Amniotic epithelial cell (primary cell): ENCODE results near the gene ADGRV1.
"Not testable (repeated sequence)": the region's sequence is repeated elsewhere in the genome, so short reads cannot be mapped to it uniquely, and the experiment has no call there.

Source experiments
- DNase-seq: peaks from one replicate; pipeline ENCODE4 v3.0.0-alpha.2; 2010; ENCODE audit warnings: low read depth

The ADGRV1 gene

DNA sequence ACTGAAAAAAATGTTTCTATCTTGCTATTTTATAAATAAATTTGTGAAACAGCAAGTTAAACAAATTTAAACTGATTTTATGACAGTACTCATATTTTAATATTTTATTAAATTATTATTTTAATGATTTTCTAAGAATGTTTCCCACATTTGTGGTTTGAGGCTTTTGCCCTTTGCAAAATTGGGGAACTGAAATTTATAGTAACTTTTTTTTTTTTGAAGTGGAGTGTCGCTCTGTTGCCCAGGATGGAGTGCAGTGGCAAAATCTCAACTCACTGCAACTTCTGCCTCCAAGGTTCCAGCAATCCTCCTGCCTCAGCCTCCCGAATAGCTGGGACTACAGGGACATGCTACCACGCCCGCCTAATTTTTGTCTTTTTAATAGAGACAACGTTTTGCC, 7.2 kb upstream of the ADGRV1 start:
- no peak for DNase-seq

DNA sequence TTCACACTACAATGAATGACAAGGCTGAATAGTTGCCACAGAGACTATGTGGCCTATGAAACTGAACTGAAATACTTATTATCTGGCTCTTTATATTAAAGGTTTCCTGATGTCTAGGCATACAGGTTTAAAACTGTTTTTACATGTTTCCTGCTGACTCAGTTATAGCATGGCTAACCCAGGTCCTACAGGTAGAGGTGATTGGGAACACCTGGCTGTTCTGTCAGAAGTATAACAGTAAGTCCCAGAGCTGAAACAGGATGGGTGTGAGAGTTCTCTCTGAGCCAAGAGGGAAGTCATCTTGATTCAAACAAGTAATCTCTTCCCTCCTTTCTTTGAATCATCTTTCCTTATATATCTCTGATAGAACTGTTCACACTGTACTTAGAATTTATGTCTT, 4.9 kb upstream of the ADGRV1 start:
- DNase-seq: no peak

- DNase-seq: no peak
These were observed 4.1 kb upstream of the ADGRV1 start for GRCh38 chr5:90554358-90555006.

- no peak for DNase-seq
These were observed 2.9 kb upstream of the ADGRV1 start for GRCh38 chr5:90555666-90556065.

GRCh38 chr5:90557391-90557790, 1.2 kb upstream of the ADGRV1 start:
- no peak for DNase-seq

- no peak for DNase-seq
These were observed 726 bp upstream of the ADGRV1 start for GRCh38 chr5:90557871-90558270.

DNA sequence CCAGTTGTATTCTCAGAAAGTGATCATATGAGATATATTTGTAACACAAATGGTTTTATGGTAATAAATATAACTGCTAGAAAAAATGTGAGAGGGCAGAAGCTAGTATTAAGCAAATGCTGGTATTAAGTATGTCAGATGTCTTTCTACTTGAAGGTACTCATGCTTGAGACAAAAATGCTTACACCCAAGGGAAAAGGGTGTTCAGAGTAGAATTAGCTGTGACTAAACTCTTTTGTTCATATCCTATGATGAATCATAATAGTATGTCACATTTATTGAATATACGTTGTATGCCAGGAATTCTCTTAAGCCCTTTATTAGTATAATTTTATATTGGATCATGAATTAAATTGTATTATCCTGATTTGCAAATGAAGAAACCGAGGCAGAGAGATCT, 2.2 kb downstream of the ADGRV1 start:
- no peak for DNase-seq

GRCh38 chr5:90561766-90562165, 3.2 kb downstream of the ADGRV1 start:
- no peak for DNase-seq

GRCh38 chr5:90562341-90562740, 3.7 kb downstream of the ADGRV1 start:
- no peak for DNase-seq

- DNase-seq: no peak
These were observed 4.5 kb downstream of the ADGRV1 start for GRCh38 chr5:90563108-90563507.

DNA sequence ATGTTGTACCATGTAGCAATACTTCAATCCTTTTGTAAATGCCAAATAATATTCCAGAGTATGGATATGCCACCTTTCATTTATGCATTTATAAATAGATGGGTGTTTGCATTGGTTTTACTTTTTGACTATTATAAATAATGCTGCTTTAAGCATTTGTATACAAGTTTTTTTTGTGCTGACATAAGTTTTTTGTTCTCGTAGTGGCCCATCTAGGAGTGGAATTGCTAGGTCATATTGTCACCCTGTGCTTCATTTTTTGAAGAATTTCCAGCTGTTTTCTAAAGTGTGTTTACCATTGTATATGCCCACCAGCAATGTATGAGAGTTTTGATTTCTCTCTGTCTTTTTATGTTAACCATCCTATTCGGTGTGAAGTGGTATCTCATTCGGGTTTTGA, 6.9 kb downstream of the ADGRV1 start:
- DNase-seq: no peak

DNA sequence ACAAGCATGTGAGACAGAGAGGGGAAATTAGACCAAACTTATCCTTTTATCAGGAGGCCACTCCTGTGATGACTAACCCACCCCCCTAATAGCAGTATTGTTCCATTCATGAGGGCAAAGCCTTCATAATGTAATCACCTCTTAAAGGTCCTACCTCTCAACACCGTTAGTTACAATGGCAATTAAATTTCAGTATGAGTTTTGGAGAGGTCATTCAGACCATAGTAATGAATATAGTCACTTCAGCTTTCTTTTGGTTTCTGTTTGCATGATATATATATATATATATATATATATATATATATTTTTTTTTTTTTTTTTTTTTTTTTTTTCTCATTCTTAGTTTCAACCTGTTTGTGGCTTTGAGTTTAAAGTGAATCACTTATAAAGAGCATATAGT, 10.5 kb downstream of the ADGRV1 start:
- DNase-seq: no peak

DNA sequence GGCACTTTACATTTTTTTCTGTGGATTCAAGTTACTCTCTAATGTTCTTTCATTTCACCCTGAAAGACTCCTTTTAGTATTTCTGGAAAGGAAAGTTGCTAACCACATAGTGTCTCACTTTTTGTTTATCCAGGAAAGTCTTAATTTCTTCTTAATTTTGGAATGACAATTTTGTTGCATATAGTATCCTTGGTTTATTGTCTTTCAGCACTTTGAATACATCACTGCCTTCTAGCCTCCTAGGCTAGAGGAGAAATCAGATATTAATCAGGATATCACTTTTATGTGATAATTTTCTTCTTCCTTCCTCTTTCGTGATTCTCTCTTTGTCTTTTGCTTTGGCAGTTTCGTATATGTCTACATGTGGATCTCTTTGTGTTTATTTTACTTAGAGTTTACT, 11.4 kb downstream of the ADGRV1 start:
- DNase-seq: no peak

- DNase-seq: no peak
These were observed 12.7 kb downstream of the ADGRV1 start for GRCh38 chr5:90571147-90571773.

GRCh38 chr5:90575712-90576111, 17.1 kb downstream of the ADGRV1 start:
- DNase-seq: no peak

DNA sequence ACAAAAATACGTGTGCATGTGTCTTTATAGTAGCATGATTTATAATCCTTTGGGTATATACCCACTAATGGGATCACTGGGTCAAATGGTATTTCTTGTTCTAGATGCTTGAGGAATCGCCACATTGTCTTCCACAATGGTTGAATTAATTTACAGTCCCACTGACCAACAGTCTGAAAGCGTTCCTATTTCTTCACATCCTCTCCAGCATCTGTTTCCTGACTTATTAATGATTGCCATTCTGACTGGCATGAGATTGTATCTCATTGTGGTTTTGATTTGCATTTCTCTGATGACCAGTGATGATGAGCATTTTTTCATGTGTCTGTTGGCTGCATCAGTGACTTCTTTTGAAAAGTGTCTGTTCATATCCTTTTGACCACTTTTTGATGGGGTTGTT, 18.0 kb downstream of the ADGRV1 start:
- not testable (repeated sequence) for DNase-seq

GRCh38 chr5:90579905-90580304, 21.3 kb downstream of the ADGRV1 start:
- DNase-seq: not testable (repeated sequence)

DNA sequence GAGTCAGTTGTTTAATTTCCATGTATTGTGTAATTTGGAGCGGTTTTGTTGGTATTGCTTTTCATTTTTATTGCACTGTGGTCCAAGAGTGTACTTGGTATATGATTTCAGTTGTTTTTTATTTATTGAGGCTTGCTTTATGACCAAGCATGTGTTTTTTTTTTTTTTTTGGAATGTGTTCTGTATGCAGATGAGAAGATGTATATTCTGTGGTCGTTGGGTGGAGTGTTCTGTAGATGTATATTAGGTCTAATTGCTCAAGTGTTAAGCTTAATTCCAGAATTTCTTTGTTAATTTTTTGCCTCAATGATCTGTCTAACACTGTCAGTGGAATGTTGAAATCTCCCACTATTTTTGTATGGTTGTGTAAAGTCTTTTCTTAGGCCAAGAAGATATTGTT, 23.4 kb downstream of the ADGRV1 start:
- no peak for DNase-seq

DNA sequence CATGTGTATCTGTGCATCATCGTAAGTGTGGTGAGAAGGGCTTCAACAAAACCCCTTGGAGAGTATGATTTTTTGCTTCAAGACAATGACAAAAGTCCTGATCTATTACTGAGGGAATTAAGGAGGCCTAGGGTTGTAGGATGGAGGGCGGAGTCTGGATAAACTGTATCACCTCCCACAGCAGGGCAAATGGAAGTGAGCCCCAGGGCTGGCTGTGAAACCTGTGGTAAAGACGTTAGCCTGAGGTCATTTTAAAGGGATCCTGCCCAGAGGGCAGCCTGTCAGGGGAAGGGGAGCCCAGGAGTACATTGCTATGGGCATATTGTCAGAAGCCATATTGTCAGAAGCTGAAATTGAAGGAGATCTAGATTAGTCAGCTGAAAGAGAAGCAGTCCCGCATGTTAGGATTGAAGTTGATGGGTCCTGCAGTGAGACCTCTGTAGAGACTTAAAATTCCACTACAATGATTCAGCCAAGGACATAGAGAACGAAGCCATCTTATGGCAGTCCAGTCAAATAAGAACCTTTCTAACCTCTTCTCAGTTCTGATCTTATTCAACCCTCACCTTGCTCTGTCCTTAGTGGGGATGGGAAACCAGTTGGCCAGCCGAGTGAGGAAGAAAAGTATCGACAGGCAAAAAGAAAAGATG, 26.9 kb downstream of the ADGRV1 start:
- no peak for DNase-seq

GRCh38 chr5:90586469-90586868, 27.9 kb downstream of the ADGRV1 start:
- no peak for DNase-seq

GRCh38 chr5:90590170-90590569, 31.6 kb downstream of the ADGRV1 start:
- no peak for DNase-seq

DNA sequence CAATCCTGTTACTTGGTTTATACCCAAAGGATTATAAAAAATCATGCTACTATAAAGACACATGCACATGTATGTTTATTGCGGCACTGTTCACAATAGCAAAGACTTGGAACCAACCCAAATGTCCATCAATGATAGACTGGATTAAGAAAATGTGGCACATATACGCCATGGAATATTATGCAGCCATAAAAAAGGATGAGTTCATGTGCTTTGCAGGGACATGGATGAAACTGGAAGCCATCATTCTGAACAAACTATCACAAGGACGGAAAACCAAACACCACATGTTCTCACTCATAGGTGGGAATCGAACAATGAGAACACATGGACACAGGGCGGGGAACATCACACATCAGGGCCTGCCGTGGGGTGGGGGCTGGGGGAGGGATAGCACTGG, 34.5 kb downstream of the ADGRV1 start:
- DNase-seq: not testable (repeated sequence)

DNA sequence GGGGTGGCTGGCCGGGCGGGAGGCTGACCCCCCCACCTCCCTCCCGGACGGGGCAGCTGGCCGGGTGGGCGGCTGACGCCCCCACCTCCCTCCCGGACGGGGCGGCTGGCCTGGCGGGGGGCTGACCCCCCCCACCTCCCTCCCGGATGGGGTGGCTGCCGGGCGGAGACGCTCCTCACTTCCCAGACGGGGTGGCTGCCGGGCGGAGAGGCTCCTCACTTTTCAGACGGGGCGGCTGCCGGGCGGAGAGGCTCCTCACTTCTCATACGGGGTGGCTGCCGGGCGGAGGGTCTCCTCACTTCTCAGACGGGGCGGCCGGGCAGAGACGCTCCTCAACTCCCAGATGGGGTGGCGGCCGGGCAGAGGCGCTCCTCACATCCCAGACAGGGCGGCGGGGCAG, 37.2 kb downstream of the ADGRV1 start:
- not testable (repeated sequence) for DNase-seq

DNA sequence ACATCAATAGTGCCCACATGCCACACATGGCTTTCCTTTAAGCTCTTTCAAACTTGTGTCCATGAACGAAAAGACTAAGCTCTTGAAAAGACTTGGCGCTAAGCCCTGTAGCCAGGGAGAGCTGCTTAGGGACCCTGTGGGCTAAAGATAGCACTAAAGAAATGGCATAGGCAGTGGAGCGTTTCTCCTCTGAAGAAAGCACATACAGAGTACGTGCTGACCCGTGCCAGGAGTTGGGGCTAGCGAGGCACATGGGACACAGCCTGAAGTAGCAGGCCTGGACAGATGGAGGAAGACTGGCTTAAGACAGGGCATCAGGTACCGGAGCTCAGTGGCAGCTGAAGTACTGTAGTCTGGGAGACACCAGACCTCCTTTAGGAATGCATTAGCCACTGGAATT, 39.7 kb downstream of the ADGRV1 start:
- DNase-seq: no peak
